NOMO-1 (cell line): ENCODE results near the gene ARRDC4.

Source experiments
- DNase-seq, 2 experiments: peaks; one replicate each; lab custom pipeline; 2025; ENCODE audit not compliant: unreplicated experiment in 2 of 2; lab: John Stamatoyannopoulos, UW

The ARRDC4 gene

DNA sequence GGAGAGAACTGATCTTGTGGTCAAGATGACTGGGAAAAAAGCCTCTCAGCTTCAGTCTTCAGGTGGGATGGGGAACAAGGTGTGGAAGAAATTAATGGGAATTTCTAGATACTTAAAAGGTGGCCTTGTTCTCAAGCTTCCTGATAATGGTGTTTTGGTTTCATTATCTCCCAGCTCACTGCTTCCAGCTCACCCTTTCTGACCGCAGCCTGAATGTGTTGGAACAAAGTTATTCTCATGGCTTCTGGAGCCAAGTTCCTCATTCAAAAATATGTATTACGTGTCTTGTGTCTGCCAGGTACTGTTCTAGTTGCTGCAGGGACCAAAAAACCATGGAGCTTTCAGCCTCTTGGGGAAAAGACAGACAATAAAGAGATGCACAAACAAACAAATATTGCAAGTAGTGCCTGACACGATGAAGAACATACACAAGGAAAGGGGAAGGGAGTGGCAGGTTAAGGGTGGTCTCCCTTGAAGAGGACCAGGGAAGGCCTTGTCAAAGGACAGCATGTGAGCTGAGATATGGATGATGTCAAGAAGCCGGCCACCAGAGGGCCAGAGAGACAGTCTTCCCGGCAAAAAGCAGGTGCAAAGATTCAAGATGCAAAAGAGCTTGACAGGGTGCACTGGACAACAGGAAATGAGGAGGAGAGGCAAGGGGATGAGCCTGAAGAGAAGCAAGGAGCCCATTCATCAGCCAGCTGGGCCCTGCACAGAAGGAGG lies 35.5 kb downstream of the ARRDC4 start:
- DNase-seq: peak; percentile 16 to 70

- no peak for DNase-seq
These were observed 38.0 kb downstream of the ARRDC4 start for GRCh38 chr15:97998307-97999071.

GRCh38 chr15:98000249-98001203 lies 40.0 kb downstream of the ARRDC4 start:
- no peak for DNase-seq

GRCh38 chr15:98001663-98002194 lies 41.2 kb downstream of the ARRDC4 start:
- DNase-seq: no peak

DNA sequence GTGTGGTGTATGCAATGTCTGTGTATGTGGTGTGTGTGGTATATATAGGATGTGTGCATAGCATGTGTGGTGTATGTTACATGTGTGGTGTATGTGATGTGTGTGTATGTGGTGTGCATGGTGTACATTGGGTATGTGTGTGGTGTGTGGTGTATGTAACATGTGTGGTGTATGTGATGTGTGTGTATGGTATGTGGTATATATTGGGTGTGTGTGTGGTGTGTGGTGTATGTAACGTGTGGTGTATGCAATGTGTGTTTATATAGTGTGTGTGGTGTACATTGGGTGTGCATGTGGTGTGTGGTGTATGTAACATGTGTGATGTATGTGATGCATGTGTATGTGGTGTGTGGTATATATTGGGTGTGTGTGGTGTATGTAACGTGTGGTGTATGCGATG lies 41.9 kb downstream of the ARRDC4 start:
- no peak for DNase-seq

DNA sequence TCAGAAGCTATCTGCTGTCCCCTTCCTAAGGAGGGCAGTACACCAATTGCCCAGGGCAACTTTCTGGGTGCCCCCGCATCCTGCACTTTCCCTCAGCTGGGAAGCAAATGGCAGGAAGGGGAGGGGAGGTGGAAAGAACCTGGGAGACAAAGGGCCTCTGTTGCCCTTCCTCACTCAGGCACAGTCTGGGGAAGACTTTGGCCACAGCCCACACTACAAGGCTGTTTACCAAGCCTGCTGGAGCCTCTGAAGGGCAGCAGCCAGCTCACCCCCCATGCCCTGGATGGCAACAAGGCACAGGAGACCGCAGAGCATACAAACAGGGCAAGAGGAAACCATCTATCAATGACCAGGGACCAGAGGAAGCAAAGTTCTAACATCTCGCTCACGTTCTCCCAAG lies 42.4 kb downstream of the ARRDC4 start:
- no peak for DNase-seq

DNA sequence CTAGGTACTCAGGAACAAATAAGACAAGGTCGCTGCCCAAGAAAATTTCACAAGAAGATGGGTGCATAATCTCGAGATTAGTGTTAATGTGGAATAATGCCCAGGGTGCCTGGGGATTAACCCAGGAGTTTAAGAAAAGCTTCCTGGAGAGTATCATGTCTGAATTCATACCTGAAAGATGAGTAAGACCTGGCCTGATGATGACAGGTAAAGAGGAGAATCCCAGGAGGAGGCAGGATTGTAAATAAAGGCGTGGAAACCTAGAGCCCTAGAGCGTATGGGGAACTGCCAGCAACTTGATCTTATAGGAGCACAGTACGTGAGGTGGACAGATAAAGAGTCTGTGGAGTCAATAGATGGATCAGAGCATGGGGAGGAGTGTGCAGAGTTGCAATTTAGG lies 43.0 kb downstream of the ARRDC4 start:
- no peak for DNase-seq

DNA sequence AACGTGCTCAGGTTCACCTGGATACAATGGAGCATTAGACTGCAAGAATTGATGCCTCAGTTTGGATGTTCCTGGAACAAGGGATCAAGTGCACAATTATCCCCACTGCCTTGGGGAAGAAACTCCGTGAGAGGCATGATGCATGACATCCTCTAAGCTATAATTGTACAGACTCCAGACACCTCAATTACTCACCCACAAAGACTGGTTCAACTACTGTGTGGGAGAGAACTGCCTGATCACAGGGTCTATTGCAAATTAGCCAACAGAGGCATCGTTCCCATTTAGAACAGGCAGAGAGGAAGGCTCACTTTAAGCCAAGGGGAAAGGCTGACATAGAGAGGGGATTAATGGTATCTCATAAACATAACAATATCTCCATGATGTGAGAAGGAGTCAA lies 43.5 kb downstream of the ARRDC4 start:
- DNase-seq: no peak

- DNase-seq: no peak
These were observed 45.2 kb downstream of the ARRDC4 start for GRCh38 chr15:98005659-98006058.

- DNase-seq: no peak
These were observed 48.7 kb downstream of the ARRDC4 start for GRCh38 chr15:98009169-98009568.

- DNase-seq: no peak
These were observed 49.5 kb downstream of the ARRDC4 start for GRCh38 chr15:98009971-98010370.

DNA sequence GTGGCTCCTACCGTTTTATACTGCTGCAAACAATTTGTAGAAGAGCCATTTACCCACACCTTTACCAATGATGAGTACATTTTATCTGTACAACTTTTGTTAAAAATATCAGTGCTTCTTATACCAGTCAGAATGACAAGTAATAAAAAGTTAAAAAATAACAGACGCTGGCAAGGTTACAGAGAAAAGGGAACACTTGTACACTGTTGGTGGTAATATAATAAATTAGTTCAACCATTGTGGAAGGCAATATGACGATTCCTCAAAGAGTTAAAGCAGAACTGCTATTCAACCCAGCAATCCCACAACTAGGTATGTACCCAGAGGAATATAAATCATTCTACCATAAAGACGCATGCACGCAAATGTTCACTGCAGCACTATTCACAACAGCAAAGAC lies 51.9 kb downstream of the ARRDC4 start:
- no peak for DNase-seq

- no peak for DNase-seq
These were observed 53.1 kb downstream of the ARRDC4 start for GRCh38 chr15:98013631-98014030.

GRCh38 chr15:98017150-98017964 lies 56.9 kb downstream of the ARRDC4 start:
- DNase-seq: no peak

DNA sequence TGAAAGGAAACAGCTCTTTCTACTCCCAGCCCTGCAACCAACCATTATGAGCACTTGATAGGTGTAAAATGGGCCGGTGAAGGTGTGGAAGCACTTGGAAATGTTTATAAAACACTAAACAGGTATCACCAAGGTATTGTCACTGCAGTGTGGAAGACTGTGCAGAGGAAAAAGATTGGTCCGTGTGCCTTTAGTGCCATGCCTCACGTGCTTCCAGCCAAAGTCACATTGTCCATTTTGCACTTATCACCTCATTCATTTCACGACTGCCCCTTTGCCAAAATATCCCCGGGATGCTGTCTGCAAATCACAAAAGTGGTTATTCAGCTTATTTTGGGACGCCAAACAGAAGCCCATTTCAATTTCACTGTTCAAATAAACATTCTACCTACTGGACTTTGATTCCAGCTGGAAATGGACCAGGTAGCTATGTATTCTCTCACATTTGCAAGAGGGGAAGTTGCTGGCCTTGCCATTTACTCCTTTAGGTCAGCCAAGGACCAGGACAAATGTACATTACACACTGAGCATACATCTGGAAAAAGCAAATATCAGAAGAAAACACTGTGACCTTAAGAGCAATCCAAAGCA lies 58.4 kb downstream of the ARRDC4 start:
- DNase-seq: no peak
